NB4 (cell line): ENCODE measurements around the gene EXOSC3.

Source experiments
- MYC ChIP-seq: IDR thresholded peaks from 2 replicates; pipeline ENCODE4 v1.6.1; 2011; ENCODE audit warnings: low read depth, low read length
- POLR2A ChIP-seq: IDR thresholded peaks from 2 replicates; pipeline ENCODE4 v1.6.1; 2011; ENCODE audit warnings: mild to moderate bottlenecking; ENCODE audit not compliant: insufficient read length; ENCODE audit errors: extremely low read depth
- TF ChIP-seq, protein P1 (sequence below): IDR thresholded peaks from one replicate; pipeline ENCODE4 v1.5.1; 2012; ENCODE audit warnings: low read depth, low read length
- TF ChIP-seq, protein P2 (sequence below): IDR thresholded peaks from 2 replicates; pipeline ENCODE4 v1.6.1; 2011; ENCODE audit warnings: low read depth, low read length

DNA sequence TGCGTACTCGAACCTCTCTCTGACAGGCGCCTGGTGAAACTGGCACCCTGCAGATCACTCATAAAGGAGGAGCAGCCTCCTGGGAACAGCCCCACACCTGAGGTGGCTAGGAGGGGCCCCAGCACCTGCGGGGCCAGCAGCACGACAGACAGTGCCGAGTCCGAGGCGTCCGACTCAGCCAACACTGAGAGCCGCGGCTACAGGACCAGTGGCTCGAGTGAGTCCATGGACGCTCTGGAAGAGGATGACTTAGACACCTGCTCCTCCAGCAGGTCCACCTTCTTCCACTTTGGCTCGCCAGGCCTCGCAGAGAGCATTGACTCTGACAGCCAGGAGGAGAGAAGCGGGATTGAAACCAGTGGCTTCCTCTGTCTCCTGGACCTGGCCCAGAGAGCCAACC is 44.7 kb downstream of the EXOSC3 start:
- TF ChIP-seq, protein P1, sequence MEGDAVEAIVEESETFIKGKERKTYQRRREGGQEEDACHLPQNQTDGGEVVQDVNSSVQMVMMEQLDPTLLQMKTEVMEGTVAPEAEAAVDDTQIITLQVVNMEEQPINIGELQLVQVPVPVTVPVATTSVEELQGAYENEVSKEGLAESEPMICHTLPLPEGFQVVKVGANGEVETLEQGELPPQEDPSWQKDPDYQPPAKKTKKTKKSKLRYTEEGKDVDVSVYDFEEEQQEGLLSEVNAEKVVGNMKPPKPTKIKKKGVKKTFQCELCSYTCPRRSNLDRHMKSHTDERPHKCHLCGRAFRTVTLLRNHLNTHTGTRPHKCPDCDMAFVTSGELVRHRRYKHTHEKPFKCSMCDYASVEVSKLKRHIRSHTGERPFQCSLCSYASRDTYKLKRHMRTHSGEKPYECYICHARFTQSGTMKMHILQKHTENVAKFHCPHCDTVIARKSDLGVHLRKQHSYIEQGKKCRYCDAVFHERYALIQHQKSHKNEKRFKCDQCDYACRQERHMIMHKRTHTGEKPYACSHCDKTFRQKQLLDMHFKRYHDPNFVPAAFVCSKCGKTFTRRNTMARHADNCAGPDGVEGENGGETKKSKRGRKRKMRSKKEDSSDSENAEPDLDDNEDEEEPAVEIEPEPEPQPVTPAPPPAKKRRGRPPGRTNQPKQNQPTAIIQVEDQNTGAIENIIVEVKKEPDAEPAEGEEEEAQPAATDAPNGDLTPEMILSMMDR = no peak
- TF ChIP-seq, protein P2, sequence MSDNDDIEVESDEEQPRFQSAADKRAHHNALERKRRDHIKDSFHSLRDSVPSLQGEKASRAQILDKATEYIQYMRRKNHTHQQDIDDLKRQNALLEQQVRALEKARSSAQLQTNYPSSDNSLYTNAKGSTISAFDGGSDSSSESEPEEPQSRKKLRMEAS = no peak
- TF ChIP-seq POLR2A (no peak), MYC (no peak)
